HG03108 (cell line): Measurements from ENCODE around the gene ZNF532.
A peak's percentile ranks its signal among the peaks of the same experiment; 100 is the strongest.

Experiments
- ATAC-seq: cut with Tn5 transposase; IDR thresholded peaks from one replicate; pipeline ENCODE4 v1.9.1; 2021; ENCODE audit warnings: moderate library complexity; ENCODE audit not compliant: unreplicated experiment

The ZNF532 gene

DNA sequence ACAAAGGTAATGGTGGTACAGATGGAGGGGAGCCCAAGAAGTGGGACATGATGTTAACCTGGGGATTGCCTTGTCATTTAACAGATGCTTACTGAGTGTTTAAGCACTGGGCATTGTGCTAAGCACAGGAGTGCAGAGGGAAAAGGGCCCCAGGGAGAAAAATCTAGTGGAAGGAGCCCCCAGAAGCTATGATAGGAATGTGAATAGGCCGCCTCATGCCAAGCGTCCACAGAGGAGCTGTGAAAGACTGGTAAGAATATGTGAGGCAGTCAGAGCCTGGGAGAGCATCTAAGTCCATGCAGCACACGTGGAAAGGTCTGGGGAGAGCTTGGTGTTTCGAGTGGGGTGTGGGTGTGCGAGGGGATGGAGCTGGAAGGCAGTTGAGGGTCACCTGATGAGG lies 5.5 kb downstream of the ZNF532 start:
- ATAC-seq = no peak

DNA sequence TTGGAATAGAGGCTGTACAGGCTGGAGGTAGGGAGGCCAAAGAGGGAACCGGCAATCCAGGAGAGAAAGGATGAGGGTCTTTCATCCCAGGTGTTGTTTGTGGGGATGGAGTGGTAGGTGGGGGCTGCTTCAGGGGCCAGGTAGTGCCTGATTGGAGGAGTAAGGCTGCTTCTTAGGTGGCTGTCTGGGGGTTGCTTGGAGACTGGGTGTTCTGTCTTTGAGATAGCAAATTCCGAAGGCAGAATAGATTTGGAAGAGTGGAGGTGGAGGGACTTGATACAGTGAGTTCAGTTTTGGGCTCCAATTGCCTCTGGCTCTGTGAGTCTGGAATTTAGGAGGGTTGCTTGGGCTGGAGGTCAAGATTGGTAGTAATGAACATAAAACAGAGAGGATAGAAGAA lies 5.9 kb downstream of the ZNF532 start:
- ATAC-seq = no peak

DNA sequence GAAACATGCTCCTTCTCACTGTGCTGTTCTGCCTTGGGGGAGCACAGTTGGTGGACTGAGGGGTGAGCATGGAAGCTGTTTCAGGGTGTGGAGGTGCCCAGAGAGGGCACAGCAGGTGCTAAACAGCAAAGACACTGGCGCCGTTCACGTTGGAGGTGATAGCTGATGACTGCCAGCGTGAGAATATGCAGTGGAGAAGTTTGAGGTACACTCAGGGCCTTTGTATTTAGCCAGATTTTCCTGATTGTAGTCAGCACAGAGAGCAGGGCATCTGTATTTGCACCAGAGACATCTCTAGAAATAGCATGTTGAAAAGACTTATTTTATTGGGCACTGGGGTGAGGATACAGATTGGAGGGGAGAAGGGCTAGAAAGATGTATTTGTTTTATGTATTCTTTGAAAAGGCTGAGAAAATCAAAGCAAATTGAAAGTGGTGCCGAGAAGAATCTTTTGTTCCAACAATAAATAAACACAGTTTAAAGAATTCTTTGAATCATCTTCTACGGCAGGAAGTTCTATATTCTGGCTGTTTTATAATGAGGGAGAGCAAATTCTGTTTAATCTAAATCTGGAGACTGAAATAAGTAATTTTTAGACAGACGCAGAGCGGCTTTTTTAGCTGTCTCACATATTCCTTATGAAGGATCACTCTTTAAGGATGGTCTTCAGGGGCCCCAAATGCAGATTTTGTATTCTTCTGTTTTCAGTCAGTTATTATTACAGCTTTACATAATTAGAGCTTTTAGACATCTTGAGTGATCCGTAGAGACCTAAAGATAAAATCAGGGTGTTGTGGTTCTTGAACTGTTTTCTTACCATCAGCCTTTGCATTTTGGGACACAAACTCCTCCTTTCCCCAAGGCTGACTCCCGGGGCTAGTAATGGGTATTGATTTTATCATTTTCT lies 7.1 kb downstream of the ZNF532 start:
- ATAC-seq = no peak

DNA sequence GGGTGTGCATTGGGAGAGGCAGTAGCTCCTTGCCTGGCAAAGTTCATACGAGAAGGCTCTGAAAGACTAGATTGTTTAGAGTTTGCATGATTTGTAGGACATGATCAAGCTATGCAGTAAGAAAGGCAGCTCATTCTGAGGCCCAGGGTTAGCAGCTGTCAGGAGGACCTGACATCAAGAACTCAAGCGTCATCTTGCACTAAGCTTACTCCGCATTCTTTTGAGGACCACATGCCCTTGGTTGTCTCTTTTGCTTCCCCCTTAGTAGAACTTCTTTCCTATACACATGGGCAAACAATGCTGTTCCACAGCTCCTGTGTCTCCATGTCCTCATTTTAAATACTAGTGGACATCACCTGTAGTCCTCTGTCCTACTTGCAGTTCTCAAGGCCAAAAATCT lies 14.0 kb downstream of the ZNF532 start:
- ATAC-seq = no peak

DNA sequence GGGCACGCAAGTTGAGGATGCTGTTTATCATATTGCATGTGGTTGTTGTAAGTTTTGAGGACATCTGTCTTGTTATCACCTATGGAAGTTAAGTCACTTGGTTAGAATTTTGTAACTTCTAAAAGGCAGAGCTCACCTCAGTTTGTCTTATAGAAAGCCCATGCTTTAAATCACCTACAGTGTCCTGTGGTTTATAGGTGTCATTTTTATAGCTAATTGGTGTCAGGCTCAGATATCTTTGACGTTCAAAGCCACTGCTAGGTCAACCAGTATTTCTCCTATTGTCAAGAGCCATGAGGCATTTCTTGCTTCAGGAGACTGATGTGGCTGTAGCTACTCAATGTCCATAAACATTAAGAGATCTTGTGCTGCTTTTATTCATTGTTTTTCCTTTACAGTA lies 16.8 kb downstream of the ZNF532 start:
- no peak for ATAC-seq

DNA sequence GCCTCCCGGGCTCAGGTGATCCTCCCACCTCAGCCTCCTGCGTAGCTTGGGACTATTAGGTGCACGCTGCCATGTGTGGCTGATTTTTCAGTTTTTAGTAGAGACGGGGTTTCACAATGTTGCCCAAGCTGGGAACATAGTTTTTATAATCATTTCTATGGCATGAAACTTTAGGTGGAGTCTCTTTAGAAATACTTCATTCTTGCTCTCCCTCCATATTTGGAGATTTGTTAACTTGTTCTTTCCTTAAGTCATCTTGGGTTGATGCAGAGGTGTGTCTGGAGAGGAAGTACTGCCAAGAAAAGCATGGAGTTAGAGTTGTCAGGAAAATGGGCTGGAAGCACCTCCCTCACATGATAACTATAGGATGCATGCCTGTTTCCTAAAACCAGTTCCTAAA lies 17.4 kb downstream of the ZNF532 start:
- no peak for ATAC-seq

DNA sequence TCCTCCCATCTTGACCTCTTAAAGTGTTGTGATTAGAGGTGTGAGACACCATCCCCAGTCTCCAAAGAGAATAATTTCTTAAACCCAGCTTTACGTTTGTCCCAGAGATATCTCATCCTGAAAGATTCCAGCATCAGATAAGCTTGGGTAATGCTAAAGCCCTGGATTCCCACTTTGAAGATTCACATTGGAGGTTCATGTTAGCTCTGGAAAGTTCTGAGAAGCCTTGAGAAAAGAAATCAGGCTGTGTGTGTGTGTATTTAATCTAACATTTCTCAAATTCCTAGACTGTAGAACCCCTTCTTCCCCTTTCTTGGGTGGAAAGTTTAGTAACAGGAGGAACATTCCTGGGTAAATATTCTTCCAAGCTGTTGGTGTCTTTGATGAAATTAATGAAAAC lies 18.0 kb downstream of the ZNF532 start:
- no peak for ATAC-seq

DNA sequence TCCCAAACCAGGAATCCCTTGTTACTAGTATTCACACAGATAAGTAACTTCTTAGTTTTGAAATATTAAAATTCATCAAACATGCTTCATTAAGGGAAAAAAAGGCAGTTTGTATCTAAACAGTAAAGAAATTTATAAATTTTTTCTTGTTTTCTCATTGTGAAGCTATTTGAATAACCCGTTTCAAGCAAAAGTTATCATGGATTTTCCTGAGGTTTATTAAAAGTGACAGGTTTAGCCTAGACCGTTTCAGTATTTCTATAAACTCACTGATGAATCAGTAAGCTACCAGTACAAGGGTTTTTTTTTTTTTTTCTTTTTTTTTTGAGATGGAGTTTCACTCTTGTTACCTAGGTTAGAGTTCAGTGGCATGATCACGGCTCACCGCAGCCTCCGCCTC lies 20.0 kb downstream of the ZNF532 start:
- no peak for ATAC-seq

DNA sequence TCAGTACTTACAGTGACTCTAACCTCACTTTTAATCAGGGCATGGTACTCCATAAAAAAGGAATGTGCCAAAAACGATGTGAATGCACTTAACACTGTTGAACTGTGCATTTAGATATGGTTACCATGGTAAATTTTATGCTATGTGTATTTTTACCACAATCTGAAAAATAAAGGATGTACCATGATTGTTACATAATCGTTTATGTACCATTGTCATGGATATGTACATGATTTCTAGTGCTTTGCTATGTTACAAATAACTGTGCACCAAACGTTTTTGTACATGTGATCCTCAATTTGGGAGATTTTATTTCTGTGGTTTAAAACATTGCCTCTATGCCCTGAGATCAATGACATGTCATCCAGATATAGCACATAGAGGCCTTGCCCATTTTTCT lies 21.8 kb downstream of the ZNF532 start:
- no peak for ATAC-seq

DNA sequence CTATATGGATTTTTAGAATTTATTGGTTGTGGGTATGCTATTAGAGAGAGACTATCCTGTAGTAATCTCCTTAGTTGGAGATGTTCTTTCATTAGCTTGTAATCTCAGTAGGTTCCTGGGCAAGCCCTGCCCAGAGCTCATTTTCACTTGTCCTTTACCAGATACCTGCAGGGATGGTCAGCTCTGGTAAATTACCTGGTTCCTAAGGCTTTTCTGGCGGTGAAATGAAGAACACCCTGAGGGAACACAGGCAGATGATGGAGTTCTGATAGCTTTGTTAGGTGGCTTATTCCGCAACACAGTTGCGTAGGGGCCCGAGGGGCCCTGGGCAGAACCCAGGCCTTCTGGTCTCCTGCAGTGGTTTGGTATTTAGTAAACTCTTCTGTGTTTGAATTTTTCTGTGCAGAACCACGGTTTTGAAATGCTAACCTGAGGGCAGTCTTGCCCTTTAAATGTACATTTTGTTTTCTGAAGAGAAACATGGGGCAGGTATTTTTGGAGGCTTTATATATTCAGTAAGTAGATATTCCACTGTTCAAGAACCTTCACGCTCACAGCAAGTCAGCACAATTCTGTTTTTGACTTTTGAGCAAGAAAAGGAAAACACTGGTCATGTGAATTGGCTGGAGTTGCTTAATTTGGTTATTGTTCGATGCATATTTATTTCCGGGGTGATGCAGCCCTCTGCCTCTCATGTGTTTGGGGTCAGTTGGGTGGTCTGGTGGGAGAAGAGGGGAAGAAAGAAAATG lies 22.4 kb downstream of the ZNF532 start:
- peak; percentile 33 for ATAC-seq

DNA sequence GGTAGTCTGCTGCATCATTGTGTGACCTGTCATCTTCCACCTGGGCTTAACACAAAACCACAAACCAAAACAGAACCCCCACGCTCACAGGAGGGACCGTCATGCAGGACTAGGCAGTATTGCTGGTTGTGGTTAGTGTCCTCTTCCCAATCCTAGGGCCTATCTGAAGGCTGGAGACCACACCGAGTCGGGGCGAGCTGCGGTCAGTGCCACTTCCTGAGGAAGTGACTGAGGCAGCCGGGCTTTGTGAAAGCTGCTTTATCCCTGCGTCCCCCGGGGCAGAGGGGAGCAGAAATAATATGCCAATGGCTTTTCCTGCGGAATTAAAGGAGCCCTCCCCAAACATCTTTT lies 22.9 kb downstream of the ZNF532 start:
- peak; percentile 75 for ATAC-seq

DNA sequence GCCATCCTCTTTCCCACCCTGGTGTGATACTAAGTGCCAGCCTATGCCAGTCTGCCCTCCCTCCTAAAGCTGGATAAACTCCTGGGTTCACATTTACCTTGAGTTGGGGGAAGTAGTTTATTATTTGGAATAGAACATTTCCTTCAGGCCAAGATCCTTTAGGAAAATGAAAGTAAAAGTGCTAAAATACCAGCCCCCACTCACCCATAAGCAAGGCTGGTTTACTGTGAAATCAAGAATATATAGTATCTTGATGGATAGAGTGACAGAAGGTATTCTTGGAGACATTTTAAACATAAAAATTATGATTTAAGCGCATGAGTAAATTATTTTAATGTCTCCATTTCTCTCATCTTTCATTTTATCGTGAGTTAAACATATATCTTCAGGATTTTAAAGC lies 27.1 kb downstream of the ZNF532 start:
- no peak for ATAC-seq

DNA sequence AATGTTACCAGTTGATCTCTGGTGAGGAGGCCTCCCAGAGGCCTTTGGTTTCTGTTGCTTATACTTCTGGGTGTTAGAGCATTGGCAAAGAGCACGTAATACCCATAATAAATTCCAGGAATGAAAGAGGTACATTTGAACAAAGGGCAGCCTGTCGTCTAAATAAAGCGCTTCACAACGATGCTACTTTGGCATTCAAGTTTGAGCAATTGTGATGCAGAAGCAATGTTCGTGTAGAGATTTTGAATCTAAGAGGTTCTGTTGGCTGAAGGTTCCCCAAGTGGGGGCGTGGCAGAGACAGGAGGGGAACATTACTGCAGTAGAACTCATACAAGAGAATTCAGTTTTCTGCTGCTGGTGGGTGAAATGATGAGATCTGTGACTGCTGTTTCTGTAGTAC lies 27.8 kb downstream of the ZNF532 start:
- no peak for ATAC-seq

DNA sequence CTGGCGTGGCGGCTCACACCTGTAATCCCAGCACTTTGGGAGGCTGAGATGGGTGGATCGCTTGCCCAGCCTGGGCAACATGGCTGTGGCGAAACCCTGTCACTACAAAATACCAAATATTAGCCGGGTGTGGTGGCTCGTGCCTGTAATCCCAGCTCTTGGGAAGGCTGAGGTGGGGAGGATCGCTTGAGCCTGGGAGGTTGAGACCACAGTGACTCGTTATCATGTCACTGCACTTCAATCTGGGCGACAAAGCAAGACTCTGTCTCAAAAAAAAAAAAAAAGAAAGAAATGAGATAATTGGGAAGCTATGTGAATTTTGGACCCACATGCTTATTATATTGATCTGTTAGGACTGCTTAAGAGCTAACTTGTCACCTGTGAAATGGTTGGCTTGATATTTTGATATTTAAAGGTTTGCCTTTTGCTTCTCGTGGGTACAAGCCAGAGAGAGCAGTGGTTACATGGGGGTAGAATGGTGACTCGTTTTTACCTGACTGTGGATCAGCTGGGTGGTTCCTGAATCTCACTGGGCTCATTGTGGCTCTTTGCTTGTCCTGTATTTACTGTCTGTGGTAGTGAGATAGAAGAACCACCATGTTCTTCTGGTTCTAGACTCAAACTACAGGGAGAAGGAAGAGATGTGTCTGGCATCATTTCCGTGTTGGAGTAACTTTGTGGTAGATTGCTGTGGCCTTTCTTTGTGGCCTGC lies 28.9 kb downstream of the ZNF532 start:
- no peak for ATAC-seq

DNA sequence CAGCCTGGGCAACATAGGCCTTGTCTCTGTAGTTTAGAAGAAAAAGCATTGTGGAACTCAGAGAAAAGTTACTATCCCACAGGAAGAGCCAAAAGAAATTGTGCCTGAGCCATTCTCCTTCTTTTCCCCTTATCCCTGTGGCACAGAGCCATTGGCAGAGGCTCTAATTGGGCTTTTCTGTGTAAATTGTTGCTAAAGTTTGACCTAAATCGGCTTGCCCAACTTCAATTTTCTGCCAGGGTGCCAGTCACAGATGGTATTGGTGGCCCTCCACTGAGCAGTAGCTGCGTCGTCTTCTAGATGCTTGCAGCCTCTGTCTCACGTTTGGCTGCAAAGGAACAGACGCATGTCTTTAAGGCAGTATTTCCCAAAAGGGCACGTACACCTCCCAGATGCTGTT lies 30.3 kb downstream of the ZNF532 start:
- no peak for ATAC-seq

DNA sequence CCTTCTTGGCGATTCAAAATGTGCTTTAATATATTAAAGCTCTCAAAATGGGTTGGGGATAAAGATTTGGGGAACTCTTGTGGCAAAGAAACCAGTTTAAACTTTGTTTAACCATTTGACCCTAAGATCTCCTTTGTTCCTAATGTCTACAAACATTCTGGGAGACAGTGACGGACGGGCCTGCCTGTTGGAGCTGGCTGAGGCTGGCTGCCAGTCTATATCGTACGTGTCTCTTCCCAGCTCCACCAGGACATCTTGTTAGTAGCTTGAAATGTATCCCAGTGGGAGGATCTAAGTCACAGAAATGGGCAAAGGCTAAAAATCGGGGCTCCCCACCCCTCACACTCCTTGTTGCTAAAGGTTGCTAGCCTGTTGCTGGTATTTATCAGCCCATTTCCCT lies 30.7 kb downstream of the ZNF532 start:
- no peak for ATAC-seq

DNA sequence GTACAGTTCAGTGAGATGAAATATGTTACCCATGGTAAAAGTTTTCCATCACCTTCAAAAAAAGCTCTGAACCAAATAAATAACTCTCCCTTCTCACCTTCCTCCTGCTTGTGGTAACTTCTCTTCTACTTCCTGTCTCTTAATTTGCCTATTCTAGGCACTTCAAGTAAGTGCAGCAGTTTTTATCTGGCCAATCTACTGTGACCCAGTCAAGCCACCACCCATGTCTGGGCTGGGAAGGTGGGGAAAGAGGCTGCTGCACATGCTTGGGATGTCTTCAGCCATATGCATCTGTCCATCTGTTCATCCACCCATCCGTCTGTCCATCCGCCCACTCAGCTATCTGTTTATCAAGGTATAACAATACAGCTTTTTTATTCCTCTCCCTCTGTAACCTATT lies 31.6 kb downstream of the ZNF532 start:
- peak; percentile 85 for ATAC-seq

DNA sequence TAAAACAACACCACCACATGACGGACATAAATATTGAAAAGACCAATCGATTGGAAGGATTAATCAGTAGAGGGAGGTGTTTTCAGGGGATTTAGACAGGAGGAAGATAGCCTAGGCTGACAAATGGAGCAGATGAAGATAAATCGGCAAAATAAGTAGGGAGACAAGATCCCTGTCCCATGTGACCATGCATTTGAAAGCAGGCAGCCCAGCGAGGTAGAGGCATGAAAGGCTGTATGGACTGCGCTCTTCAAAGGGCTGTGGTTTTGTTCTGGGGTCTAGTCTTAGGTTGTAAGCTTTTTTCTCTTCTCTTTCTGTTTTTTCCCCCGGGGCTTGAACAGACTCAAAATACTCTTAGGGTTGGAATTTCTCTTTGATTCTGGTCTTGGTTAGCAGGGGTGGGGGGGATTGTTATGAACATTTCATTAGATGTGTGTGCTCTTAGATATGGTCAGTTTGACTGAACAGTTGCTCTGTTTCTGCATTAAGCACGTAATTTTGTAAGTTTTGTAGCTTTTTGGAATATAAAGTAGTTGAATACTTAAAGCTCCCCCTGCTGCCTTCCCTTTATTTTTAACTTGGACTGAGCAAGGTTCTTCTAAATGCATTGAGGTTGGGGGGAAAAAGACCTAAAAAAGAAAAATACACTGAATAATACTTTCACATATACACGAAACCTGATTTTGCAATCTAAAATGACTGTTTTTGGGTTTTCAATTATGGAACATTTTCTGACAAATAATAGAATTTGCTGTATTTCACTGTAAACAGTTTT lies 32.2 kb downstream of the ZNF532 start:
- no peak for ATAC-seq

DNA sequence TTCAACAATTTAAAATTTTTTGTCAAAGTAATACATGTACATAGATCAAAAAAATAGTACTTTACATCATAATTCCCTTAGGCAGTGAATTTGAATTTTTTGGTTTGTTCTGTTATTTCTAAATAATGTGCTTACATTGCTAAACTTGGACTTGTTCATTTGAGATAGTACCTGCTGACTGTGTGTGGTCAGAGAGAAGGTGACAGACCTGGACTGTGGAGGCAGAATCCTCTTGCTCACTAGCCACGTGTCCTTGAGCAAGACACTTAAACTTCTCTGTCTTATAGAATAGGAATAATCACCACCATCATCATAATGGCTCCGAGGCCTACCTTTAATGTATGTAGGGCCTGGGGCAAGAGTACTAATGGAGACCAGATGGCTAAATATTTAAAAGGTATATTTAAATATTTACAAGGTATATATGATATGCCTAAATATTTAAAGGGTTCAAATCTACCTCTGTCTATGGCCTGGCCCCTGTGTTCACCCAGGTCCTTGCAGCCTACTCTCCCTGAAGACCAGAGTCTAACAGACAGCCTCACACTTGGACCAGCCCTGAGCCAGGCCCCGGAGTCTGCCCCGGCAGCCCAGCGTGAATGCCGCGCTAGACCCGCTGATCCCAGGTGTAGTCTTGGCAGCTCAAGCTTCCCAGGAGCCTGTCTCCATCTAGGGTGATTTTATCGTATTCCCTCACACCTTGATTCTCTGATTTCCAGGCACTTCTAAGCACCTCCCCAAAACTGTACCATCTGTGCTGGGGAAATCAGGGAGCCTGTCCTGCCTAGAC lies 33.5 kb downstream of the ZNF532 start:
- no peak for ATAC-seq

DNA sequence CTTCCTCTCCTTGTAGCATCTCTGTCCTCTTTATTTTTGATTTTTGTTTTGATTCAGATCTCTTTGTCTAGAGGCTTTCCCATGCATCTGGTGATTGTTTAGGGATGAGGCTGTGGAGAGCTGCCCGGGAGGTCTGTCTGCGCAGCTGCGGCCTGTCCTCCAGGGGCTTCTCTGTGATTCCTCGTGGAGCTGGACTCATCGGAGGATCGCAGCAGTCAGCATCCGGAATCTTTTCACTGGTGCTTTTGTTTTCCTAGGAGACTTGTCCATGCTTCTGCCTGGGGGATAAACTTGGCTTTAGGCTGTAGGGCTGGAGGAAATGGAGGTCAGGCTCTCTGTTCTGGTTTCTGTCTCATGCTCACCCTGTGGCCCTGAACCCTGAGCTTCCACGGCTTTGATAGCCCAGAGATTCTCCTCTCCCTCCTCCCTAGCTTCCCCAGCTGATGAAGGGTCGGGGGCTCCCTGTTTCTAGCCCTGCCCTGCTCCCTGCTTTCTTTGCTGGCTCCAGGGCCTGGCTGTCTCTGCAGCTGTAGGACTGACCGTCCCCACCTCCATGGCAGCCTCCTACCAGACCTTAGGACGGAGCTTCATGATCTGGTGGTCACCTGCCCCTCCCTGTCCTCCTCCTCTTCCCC lies 35.5 kb downstream of the ZNF532 start:
- ATAC-seq = no peak
